Measurements from ENCODE around the gene ARMC12.

DNA sequence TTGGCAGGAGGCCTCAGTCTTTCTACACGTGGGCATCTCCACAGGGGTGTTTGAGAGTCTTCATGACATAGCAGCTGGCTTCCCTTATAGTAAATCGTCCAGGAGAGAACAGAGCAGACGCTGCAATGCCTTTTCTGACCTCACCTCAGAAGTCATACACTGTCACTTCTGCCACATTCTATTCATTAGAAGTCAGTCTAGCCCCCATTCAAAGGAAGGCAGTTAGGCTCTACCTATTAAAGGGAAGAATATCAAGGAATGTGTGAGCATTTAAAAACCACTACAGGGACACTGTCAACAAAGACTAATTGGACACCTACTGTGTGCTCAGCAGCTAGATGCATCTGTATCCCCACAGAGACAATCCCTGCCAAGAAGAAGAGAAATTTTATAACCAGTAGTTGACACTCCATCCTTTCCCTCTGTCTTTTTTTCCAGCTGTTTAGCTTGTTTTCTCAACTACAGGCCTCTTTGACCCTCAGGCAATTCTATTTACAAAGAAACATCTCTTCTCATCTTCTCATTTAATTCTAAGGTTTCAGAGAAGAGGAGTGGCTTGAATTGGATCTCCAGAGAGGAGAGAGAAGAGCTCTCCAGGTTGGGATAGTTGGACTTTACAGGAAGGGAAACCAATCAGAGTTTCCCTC is 18.6 kb downstream of the ARMC12 start:
- TF ChIP-seq, protein P1, sequence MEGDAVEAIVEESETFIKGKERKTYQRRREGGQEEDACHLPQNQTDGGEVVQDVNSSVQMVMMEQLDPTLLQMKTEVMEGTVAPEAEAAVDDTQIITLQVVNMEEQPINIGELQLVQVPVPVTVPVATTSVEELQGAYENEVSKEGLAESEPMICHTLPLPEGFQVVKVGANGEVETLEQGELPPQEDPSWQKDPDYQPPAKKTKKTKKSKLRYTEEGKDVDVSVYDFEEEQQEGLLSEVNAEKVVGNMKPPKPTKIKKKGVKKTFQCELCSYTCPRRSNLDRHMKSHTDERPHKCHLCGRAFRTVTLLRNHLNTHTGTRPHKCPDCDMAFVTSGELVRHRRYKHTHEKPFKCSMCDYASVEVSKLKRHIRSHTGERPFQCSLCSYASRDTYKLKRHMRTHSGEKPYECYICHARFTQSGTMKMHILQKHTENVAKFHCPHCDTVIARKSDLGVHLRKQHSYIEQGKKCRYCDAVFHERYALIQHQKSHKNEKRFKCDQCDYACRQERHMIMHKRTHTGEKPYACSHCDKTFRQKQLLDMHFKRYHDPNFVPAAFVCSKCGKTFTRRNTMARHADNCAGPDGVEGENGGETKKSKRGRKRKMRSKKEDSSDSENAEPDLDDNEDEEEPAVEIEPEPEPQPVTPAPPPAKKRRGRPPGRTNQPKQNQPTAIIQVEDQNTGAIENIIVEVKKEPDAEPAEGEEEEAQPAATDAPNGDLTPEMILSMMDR (IDR thresholded peaks at IDR 0.05) = no peak
- TF ChIP-seq, protein P2, sequence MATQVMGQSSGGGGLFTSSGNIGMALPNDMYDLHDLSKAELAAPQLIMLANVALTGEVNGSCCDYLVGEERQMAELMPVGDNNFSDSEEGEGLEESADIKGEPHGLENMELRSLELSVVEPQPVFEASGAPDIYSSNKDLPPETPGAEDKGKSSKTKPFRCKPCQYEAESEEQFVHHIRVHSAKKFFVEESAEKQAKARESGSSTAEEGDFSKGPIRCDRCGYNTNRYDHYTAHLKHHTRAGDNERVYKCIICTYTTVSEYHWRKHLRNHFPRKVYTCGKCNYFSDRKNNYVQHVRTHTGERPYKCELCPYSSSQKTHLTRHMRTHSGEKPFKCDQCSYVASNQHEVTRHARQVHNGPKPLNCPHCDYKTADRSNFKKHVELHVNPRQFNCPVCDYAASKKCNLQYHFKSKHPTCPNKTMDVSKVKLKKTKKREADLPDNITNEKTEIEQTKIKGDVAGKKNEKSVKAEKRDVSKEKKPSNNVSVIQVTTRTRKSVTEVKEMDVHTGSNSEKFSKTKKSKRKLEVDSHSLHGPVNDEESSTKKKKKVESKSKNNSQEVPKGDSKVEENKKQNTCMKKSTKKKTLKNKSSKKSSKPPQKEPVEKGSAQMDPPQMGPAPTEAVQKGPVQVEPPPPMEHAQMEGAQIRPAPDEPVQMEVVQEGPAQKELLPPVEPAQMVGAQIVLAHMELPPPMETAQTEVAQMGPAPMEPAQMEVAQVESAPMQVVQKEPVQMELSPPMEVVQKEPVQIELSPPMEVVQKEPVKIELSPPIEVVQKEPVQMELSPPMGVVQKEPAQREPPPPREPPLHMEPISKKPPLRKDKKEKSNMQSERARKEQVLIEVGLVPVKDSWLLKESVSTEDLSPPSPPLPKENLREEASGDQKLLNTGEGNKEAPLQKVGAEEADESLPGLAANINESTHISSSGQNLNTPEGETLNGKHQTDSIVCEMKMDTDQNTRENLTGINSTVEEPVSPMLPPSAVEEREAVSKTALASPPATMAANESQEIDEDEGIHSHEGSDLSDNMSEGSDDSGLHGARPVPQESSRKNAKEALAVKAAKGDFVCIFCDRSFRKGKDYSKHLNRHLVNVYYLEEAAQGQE (IDR thresholded peaks at IDR 0.05; ENCODE audit: low read depth, low read length) = no peak
- no peak for TF ChIP-seq TEAD4 (IDR thresholded peaks at IDR 0.05; ENCODE audit: borderline replicate concordance, insufficient read depth)
- TF ChIP-seq, protein P3, sequence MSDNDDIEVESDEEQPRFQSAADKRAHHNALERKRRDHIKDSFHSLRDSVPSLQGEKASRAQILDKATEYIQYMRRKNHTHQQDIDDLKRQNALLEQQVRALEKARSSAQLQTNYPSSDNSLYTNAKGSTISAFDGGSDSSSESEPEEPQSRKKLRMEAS (IDR thresholded peaks at IDR 0.05; ENCODE audit: low read depth) = no peak
- no peak for TF ChIP-seq NRF1 (IDR thresholded peaks at IDR 0.05; ENCODE audit: low read depth, low read length)
- no peak for TF ChIP-seq MXI1 (IDR thresholded peaks at IDR 0.05; ENCODE audit: low read depth, low read length)
- TF ChIP-seq, protein P4, sequence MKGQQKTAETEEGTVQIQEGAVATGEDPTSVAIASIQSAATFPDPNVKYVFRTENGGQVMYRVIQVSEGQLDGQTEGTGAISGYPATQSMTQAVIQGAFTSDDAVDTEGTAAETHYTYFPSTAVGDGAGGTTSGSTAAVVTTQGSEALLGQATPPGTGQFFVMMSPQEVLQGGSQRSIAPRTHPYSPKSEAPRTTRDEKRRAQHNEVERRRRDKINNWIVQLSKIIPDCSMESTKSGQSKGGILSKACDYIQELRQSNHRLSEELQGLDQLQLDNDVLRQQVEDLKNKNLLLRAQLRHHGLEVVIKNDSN (IDR thresholded peaks at IDR 0.05; ENCODE audit: borderline replicate concordance, low read depth) = no peak
